ENCODE data around the gene VAMP5.

DNA sequence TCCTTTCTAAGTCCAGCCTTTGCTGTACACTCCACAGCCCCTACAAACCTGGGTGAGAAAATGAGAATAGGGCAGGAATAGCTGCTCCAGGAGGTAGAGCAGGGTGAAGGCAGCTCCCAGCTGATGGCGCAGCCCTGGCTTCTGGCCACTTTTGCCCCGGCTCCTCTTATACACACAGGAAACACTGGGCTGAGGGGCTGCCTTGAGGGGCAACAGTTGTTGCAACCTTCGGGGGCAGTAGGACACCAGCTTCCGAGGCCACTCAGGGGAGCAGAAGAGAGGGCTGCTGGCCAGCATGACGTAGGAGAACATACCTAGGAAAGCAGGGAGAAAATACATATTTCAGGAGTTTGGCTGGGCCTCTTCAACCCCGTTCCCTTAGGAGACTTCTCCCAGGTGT, 31.0 kb upstream of the VAMP5 start:
- no peak for TF ChIP-seq POLR2A (IDR thresholded peaks at IDR 0.05)
- TF ChIP-seq, protein P1, sequence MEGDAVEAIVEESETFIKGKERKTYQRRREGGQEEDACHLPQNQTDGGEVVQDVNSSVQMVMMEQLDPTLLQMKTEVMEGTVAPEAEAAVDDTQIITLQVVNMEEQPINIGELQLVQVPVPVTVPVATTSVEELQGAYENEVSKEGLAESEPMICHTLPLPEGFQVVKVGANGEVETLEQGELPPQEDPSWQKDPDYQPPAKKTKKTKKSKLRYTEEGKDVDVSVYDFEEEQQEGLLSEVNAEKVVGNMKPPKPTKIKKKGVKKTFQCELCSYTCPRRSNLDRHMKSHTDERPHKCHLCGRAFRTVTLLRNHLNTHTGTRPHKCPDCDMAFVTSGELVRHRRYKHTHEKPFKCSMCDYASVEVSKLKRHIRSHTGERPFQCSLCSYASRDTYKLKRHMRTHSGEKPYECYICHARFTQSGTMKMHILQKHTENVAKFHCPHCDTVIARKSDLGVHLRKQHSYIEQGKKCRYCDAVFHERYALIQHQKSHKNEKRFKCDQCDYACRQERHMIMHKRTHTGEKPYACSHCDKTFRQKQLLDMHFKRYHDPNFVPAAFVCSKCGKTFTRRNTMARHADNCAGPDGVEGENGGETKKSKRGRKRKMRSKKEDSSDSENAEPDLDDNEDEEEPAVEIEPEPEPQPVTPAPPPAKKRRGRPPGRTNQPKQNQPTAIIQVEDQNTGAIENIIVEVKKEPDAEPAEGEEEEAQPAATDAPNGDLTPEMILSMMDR (IDR thresholded peaks at IDR 0.05) = no peak
